ENCODE measurements around the gene TRIP13.

DNA sequence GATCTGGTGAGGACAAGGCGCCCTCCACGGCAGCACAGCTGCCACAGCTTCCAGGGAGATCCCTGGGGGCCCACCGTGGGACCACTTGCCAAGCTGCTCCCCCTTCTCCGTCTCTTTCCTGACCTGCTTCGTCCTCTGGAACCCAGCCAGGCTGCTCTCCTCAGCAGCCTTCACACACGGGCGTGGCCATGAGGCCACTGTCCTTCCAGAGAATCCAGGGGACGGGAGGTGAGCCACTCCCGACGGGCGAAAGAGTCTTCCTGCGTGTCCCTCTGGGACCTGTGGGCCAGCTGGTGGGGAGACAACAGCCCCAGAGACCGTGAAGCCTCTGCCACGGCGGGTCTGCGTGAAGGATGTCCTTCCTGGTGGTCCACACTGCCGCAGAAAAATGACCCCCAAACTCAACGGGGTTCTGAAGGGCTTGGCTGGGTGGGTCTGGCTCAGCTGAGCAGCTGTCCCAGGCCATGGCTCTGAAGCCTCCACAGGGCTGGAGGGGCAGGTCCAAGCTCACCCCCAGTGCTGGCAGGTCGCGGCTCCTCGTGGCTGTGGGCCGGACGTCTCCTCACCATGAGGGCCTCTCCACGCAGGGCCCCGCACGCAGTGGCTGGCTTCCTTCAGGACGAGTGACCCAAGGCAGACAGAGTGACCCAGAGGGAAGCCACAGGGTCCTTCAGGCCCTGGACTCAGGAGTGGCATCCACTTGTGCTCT is 68.5 kb downstream of the TRIP13 start:
- TF ChIP-seq ARNTL (CRISPR knock-in tag; IDR thresholded peaks at IDR 0.05; ENCODE audit: borderline replicate concordance, low read depth) = no peak
- TF ChIP-seq, protein P1, sequence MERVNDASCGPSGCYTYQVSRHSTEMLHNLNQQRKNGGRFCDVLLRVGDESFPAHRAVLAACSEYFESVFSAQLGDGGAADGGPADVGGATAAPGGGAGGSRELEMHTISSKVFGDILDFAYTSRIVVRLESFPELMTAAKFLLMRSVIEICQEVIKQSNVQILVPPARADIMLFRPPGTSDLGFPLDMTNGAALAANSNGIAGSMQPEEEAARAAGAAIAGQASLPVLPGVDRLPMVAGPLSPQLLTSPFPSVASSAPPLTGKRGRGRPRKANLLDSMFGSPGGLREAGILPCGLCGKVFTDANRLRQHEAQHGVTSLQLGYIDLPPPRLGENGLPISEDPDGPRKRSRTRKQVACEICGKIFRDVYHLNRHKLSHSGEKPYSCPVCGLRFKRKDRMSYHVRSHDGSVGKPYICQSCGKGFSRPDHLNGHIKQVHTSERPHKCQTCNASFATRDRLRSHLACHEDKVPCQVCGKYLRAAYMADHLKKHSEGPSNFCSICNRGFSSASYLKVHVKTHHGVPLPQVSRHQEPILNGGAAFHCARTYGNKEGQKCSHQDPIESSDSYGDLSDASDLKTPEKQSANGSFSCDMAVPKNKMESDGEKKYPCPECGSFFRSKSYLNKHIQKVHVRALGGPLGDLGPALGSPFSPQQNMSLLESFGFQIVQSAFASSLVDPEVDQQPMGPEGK (CRISPR knock-in tag; IDR thresholded peaks at IDR 0.05; ENCODE audit: borderline replicate concordance) = no peak
- TF ChIP-seq ZFP3 (CRISPR knock-in tag; IDR thresholded peaks at IDR 0.05) = no peak
- no peak for TF ChIP-seq ISL1 (CRISPR knock-in tag; IDR thresholded peaks at IDR 0.05)
- TF ChIP-seq, protein P2, sequence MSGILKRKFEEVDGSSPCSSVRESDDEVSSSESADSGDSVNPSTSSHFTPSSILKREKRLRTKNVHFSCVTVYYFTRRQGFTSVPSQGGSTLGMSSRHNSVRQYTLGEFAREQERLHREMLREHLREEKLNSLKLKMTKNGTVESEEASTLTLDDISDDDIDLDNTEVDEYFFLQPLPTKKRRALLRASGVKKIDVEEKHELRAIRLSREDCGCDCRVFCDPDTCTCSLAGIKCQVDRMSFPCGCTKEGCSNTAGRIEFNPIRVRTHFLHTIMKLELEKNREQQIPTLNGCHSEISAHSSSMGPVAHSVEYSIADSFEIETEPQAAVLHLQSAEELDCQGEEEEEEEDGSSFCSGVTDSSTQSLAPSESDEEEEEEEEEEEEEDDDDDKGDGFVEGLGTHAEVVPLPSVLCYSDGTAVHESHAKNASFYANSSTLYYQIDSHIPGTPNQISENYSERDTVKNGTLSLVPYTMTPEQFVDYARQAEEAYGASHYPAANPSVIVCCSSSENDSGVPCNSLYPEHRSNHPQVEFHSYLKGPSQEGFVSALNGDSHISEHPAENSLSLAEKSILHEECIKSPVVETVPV (CRISPR knock-in tag; IDR thresholded peaks at IDR 0.05) = no peak
- TF ChIP-seq, protein P3, sequence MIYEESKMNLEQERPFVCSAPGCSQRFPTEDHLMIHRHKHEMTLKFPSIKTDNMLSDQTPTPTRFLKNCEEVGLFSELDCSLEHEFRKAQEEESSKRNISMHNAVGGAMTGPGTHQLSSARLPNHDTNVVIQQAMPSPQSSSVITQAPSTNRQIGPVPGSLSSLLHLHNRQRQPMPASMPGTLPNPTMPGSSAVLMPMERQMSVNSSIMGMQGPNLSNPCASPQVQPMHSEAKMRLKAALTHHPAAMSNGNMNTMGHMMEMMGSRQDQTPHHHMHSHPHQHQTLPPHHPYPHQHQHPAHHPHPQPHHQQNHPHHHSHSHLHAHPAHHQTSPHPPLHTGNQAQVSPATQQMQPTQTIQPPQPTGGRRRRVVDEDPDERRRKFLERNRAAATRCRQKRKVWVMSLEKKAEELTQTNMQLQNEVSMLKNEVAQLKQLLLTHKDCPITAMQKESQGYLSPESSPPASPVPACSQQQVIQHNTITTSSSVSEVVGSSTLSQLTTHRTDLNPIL (CRISPR knock-in tag; IDR thresholded peaks at IDR 0.05; ENCODE audit: low read depth) = no peak
- TF ChIP-seq TCF4 (CRISPR knock-in tag; IDR thresholded peaks at IDR 0.05; ENCODE audit: borderline replicate concordance) = no peak
- no peak for TF ChIP-seq SNAI2 (CRISPR knock-in tag; IDR thresholded peaks at IDR 0.05)
- no peak for TF ChIP-seq ESRRG (CRISPR knock-in tag; IDR thresholded peaks at IDR 0.05)
- TF ChIP-seq OSR1 (CRISPR knock-in tag; IDR thresholded peaks at IDR 0.05) = no peak
- TF ChIP-seq, protein P4, sequence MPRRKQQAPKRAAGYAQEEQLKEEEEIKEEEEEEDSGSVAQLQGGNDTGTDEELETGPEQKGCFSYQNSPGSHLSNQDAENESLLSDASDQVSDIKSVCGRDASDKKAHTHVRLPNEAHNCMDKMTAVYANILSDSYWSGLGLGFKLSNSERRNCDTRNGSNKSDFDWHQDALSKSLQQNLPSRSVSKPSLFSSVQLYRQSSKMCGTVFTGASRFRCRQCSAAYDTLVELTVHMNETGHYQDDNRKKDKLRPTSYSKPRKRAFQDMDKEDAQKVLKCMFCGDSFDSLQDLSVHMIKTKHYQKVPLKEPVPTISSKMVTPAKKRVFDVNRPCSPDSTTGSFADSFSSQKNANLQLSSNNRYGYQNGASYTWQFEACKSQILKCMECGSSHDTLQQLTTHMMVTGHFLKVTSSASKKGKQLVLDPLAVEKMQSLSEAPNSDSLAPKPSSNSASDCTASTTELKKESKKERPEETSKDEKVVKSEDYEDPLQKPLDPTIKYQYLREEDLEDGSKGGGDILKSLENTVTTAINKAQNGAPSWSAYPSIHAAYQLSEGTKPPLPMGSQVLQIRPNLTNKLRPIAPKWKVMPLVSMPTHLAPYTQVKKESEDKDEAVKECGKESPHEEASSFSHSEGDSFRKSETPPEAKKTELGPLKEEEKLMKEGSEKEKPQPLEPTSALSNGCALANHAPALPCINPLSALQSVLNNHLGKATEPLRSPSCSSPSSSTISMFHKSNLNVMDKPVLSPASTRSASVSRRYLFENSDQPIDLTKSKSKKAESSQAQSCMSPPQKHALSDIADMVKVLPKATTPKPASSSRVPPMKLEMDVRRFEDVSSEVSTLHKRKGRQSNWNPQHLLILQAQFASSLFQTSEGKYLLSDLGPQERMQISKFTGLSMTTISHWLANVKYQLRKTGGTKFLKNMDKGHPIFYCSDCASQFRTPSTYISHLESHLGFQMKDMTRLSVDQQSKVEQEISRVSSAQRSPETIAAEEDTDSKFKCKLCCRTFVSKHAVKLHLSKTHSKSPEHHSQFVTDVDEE (CRISPR knock-in tag; IDR thresholded peaks at IDR 0.05) = no peak
